ENCODE results near the gene SLC17A2.

Gene SLC17A2

GRCh38 chr6:25930532-25931410 lies at the start of gene SLC17A2:
Gene SLC17A2 (minus strand): TSS chr6:25930691. CDS start chr6:25925796, 4,895 bp downstream.
- DNase-seq = no peak

- no peak for DNase-seq
Measured at GRCh38 chr6:25975923-25976560, 45.6 kb upstream of the SLC17A2 start.

- DNase-seq = no peak
Measured at GRCh38 chr6:25973923-25974555, 43.5 kb upstream of the SLC17A2 start.

GRCh38 chr6:25972902-25973301 lies 42.4 kb upstream of the SLC17A2 start:
- no peak for DNase-seq

GRCh38 chr6:25972128-25972527 lies 41.6 kb upstream of the SLC17A2 start:
- DNase-seq = no peak

GRCh38 chr6:25971187-25971821 lies 40.8 kb upstream of the SLC17A2 start:
- DNase-seq = no peak

- no peak for DNase-seq
Measured at GRCh38 chr6:25968769-25969168, 38.3 kb upstream of the SLC17A2 start.

GRCh38 chr6:25966711-25967110 lies 36.2 kb upstream of the SLC17A2 start:
- DNase-seq = no peak

- no peak for DNase-seq
Measured at GRCh38 chr6:25965058-25965457, 34.6 kb upstream of the SLC17A2 start.

- DNase-seq = no peak
Measured at GRCh38 chr6:25963426-25964123, 33.1 kb upstream of the SLC17A2 start.

GRCh38 chr6:25962149-25963127 lies 31.9 kb upstream of the SLC17A2 start, which contains the start of gene TRIM38:
Gene TRIM38 (plus strand): TSS chr6:25962802. CDS start chr6:25966523, 3,721 bp downstream.
- no peak for DNase-seq

GRCh38 chr6:25961619-25962148 lies 31.2 kb upstream of the SLC17A2 start:
- no peak for DNase-seq

- no peak for DNase-seq
Measured at GRCh38 chr6:25960734-25961133, 30.2 kb upstream of the SLC17A2 start.

- DNase-seq = no peak
Measured at GRCh38 chr6:25959890-25960536, 29.5 kb upstream of the SLC17A2 start.

- DNase-seq = no peak
Measured at GRCh38 chr6:25958700-25959162, 28.2 kb upstream of the SLC17A2 start.

- DNase-seq = no peak
Measured at GRCh38 chr6:25956226-25956625, 25.7 kb upstream of the SLC17A2 start.

GRCh38 chr6:25954756-25955155 lies 24.3 kb upstream of the SLC17A2 start:
- no peak for DNase-seq

GRCh38 chr6:25953733-25954132 lies 23.2 kb upstream of the SLC17A2 start:
- DNase-seq = no peak

- no peak for DNase-seq
Measured at GRCh38 chr6:25952535-25952934, 22.0 kb upstream of the SLC17A2 start.

GRCh38 chr6:25951296-25952032 lies 21.0 kb upstream of the SLC17A2 start:
- no peak for DNase-seq
